CD4-positive, alpha-beta T cell treated with Interleukin-17A for 4 hours (primary cell): ENCODE measurements around the gene UNC5C.

Experiments used
- DNase-seq: peaks from one replicate; pipeline ENCODE4 v3.0.0-alpha.2; 2020; ENCODE audit warnings: mixed read lengths

The UNC5C gene

DNA sequence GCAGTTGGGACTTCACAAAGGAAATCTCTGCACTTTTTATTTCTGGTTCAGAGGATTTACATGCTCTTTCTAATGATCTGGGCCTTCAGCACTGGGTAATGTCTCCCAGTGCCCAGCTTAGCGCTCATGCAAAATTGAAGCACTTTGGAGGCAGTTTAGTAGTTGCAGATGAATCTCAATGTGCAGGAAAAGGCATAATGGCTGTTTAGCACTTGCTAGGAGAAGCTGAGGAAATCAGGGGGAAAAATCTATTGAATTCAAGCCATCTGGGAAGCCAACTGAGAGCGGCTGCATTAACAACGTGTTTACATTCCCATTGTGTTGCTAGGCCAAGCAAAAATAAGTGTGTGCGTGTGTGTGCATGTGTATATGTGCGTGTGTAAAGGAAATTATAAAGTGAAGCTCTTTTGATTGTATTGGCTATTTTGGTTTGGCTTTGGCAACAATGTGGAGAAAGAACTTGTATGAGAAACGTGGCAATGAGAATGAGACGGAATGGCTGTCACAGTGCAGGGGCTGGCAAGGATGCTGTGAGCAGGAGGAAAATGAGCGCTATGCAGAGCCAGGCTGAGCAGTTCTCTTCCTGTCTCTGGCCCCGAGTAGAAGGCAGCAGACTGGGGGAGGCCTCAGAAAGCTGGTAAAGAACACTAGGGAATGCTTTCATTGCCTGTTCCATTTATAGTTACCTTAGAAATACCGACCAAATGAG lies 231.5 kb downstream of the UNC5C start:
- no peak for DNase-seq

- no peak for DNase-seq
These were observed 234.2 kb downstream of the UNC5C start for GRCh38 chr4:95314573-95314972.

GRCh38 chr4:95304898-95305297 lies 243.9 kb downstream of the UNC5C start:
- no peak for DNase-seq

DNA sequence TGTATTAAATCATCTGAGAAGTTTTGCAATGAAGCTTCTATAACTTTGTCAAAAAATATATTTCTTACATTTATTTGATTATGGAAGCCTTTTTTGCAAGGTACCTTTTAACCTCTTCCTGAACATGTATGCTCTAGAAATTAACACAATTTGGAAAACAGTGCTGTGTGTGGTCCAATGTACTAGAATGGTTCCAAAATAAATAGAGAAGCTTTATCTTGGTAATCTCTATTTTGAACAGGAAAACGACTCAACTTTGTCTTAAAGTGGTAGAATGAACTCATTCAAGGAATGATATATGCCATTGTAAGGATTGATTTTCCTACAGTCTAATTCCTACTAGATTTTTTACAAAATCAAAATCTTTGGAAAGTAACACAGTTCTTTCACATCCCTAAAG lies 248.5 kb downstream of the UNC5C start:
- no peak for DNase-seq

- no peak for DNase-seq
These were observed 252.7 kb downstream of the UNC5C start for GRCh38 chr4:95296052-95296451.

- no peak for DNase-seq
These were observed 253.6 kb downstream of the UNC5C start for GRCh38 chr4:95295157-95295556.

- DNase-seq = no peak
These were observed 254.5 kb downstream of the UNC5C start for GRCh38 chr4:95294321-95294720.

DNA sequence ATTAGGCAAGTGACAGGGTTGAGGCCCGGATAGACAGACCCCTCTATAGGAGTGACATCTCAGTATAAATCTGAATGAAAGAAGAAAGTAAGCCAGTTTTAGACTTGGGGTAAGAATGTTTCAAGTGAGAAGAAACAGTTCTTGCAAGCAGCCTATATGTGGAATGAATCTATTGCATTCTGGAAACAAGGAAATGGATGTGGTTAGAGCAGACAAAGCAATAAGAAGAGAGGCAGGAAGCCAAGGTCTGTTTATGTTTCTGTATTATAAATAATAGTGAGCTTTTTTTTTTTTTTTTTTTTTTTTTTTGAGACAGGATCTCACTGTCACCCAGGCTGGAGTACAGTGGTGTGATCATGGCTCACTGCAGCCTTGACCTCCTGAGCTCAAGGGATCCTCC lies 255.8 kb downstream of the UNC5C start:
- DNase-seq = no peak

- DNase-seq = no peak
These were observed 258.1 kb downstream of the UNC5C start for GRCh38 chr4:95290702-95291101.

DNA sequence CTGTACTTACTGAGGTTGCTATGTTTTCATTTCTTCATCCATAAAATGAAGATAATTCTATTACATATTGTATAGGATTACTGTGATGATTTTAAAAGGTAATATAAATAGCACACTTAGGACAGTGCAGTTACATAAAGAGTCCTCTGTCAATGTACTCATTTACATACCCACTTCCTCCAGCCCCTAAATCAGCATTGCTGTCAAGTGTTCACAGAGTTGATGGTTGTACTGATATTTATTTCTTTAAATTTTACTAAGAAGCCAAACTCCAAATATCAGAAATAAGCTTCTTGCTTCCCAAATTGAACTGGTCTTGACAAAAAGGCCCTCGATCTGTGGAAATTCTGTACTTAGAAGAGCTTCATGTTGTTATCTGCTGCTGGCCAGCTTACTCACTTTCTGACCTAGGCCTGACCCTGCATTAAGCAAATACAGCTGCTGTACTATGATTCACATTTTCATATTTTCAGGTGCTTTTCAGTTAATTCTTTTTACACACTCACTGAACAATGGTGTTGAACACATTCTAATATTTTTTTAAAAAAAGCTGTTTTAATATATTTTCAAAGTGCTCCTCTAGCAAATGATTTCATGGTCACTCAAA lies 259.6 kb downstream of the UNC5C start:
- no peak for DNase-seq

GRCh38 chr4:95288552-95288951 lies 260.2 kb downstream of the UNC5C start:
- DNase-seq = no peak

- DNase-seq = no peak
These were observed 263.0 kb downstream of the UNC5C start for GRCh38 chr4:95285797-95286196.

- DNase-seq = no peak
These were observed 264.1 kb downstream of the UNC5C start for GRCh38 chr4:95284655-95285054.

DNA sequence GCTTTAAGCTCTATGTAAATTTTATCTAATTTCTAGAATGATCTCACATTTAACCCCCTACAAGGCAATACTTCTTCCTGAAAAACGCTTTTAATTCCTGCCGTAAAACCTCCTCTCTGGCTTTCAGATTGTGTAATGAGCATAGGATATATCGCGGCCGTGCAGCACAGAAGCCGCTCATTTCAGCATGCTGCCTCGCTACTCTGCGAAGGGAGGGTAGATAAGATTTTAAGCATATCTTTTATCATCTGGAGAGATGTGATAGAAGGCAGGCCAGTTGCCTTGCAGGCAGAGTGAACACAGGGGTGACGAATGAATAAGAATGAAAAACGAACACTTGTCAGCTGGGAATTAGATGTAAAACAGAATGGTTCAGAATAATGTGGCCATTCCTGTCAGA lies 265.5 kb downstream of the UNC5C start:
- DNase-seq = no peak

GRCh38 chr4:95272797-95273196 lies 276.0 kb downstream of the UNC5C start:
- DNase-seq = no peak

- no peak for DNase-seq
These were observed 276.7 kb downstream of the UNC5C start for GRCh38 chr4:95272036-95272435.

DNA sequence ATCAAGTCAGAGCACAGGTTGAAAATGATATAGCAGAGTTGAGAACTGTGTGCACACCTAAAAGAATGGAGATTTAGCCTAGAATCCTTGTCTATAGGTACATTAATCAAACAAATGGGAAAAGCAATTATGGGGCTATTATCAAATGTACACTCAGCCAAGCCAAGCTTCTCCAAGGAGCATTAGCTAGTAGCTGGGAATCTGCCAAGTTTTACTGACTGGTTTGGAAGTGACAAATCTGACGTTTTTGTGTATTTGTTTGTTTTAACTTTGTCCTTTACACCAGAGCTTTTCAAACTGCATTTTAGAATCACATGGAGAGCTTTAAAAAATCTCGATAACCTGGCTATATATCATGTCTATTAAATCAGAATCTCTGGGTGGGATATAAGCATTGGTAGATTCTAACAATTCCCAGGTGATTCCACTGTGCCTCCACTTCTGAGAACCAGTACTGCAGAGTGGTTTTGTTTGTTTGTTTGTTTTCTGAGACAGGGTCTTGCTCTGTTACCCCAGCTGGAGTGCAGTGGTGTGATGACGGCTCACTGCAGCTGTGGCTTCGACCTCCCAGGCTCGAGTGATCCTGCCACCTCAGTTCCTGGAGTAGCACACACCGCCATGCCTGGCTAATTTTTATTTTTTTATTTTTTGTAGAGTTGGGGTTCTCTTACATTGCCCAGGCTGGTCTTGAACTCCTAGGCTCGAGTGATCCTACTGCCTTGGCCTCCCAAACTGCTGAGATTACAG lies 279.8 kb downstream of the UNC5C start:
- DNase-seq = no peak

DNA sequence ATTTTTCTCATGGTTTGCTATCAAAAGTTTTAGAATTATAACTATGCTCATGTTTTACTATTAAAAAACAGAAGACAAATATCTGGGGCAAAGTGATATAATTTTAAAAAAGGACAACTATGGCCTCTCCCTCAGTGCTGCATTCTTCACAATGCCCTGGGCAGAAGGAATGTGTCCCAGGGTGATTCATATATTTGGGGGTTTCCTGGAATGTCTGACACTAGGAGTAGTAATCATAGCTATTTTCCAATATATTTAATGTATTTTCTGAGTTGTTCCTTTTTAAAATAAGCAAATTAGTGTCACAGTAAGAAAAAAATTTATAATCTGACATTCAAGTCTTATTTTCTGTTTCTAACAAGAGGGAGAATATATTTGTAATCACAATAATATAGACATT lies 281.7 kb downstream of the UNC5C start:
- no peak for DNase-seq

DNA sequence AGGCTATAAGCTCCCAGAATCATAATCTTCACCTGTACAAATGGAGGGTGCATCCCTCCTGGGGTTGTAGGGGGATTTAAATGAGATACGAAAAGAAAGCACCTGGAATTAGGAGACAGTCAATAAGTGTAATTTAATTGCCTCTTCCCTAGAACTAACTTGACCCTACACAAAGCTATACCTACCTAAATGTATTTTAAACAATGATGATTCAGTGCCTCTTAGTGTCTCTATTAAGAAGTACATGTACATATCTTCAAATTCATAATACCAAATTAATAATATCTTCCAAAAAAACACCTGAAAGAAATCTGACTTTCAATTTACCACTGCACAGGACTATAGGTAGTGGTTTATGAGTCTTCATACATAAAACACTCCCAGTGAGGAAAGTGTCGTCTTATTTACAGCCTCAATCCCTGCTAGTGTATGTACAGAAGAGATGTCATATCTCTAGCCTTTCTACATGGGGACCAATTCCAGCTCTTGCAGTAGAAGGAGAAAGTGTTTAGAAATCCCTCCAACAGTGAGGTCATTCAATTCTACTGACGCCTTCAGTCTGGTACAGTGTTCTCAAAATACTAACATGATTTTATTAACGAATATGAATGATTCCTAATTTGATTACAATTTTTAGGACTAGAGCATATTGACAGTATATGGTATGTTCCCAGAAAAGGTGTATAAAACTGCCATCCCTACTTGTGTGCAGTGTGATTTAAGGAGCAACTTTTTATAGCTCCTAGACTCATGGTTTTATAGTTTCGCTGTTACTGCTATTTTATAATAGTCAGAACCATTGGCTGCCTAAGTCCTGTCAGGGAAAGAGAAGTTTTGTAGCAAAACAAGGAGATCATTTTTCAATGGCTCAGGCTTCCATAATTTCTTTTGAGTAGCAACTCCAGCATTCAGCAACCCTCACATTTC lies 282.7 kb downstream of the UNC5C start:
- no peak for DNase-seq

GRCh38 chr4:95264843-95265242 lies 283.9 kb downstream of the UNC5C start:
- DNase-seq = no peak

DNA sequence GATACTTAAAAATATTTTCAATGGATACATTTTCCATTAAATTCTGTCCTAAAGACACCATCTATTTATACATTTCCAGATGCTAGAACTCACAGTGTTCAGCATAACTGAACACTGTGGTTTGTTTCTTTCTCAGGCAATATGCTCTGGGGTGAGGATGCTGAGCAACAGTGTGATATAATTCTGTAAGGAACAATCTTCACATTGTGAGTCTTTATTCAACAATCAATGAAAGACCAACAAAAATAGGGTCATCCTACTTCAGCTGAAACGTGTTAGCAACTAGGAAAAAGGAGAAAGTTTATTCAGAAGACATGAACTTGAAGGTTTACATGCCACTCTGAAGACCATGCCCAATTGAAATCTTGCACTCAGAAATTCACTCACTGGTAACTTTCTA lies 284.8 kb downstream of the UNC5C start:
- no peak for DNase-seq

GRCh38 chr4:95263391-95263790 lies 285.4 kb downstream of the UNC5C start:
- no peak for DNase-seq
